Effector memory CD4-positive, alpha-beta T cell (primary cell): ENCODE results near the gene PLEKHG3.

Experiments used
- DNase-seq, 3 donors: peaks; one replicate each; pipeline ENCODE4 v3.0.0-alpha.2; 2020
- H3K27ac ChIP-seq: 2 replicates; pipeline ENCODE4 v1.7.0; 2013; ENCODE audit warnings: mild to moderate bottlenecking, low read length, moderate library complexity; ENCODE audit not compliant: insufficient read depth, poor library complexity, severe bottlenecking
- H3K27me3 ChIP-seq: replicated peaks from 2 replicates; pipeline ENCODE4 v1.7.0; 2013; ENCODE audit warnings: mild to moderate bottlenecking, low read length; ENCODE audit not compliant: insufficient read depth, control insufficient read depth, poor library complexity, severe bottlenecking
- H3K36me3 ChIP-seq: 2 replicates; pipeline ENCODE4 v1.7.0; 2013; ENCODE audit warnings: mild to moderate bottlenecking, low read length, moderate library complexity; ENCODE audit not compliant: control insufficient read depth, insufficient read depth
- H3K4me1 ChIP-seq: 2 replicates; pipeline ENCODE4 v1.7.0; 2013; ENCODE audit warnings: low read length, mild to moderate bottlenecking; ENCODE audit not compliant: control insufficient read depth, insufficient read depth, poor library complexity, severe bottlenecking
- H3K4me3 ChIP-seq: 2 replicates; pipeline ENCODE4 v1.7.0; 2013; ENCODE audit warnings: low read length, low read depth, mild to moderate bottlenecking; ENCODE audit not compliant: insufficient read depth, poor library complexity, severe bottlenecking
- H3K9me3 ChIP-seq: 2 replicates; pipeline ENCODE4 v1.7.0; 2013; ENCODE audit warnings: mild to moderate bottlenecking, low read length, moderate library complexity; ENCODE audit not compliant: control insufficient read depth

The PLEKHG3 gene

DNA sequence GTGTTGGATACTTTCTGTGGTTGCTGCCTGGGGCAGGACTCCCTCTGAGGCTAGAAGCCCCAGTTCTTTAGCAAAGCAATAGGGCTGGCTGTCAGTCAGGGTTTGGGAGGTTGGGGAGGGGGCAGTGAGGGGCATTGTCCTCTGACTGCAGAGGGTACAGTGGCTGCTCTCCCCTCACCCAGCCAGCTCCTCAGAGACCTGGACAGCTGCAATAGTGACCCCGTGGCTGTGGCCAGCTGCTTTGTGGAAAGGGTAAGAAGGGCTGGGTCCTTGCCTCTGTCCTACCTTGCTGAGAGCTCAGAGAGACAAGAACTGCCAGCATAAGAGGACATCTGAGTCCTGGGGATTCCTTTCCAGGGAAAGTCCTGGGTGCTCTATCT is 25.8 kb downstream of the PLEKHG3 start:
- H3K27ac ChIP-seq: peak overlapping the region; percentile 29
- DNase-seq: no peak
- H3K36me3 ChIP-seq: peaks cover 36% of the 10 kb centered on the region
- no peak overlapping the region for H3K4me3 ChIP-seq
- no peaks in the 10 kb centered on the region for H3K9me3 ChIP-seq
- H3K4me1 ChIP-seq: peaks cover 74% of the 10 kb centered on the region
- H3K27me3 ChIP-seq: no peaks in the 10 kb centered on the region

DNA sequence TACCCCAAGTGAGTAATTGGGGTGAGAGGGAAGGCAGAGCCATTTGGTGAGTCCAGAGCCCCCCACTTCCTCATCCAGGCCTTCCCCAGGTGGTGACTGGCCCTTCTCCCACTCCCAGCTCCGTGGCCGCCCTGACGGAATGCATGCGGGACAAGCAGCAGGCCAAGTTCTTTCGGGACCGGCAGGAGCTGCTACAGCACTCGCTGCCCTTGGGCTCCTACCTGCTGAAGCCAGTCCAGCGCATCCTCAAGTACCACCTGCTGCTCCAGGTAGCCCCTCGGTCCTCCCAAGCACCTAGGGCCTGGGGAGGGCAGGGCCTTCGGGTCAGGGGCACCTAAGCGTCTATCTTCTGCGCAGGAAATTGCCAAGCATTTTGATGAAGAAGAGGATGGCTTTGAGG is 26.5 kb downstream of the PLEKHG3 start:
- no peak for DNase-seq
- Histone ChIP-seq H3K27ac (peak overlapping the region; percentile 29), H3K4me3 (no peak overlapping the region), H3K9me3 (no peaks in the 10 kb centered on the region), H3K27me3 (no peaks in the 10 kb centered on the region), H3K4me1 (peaks cover 74% of the 10 kb centered on the region), H3K36me3 (peaks cover 36% of the 10 kb centered on the region)

DNA sequence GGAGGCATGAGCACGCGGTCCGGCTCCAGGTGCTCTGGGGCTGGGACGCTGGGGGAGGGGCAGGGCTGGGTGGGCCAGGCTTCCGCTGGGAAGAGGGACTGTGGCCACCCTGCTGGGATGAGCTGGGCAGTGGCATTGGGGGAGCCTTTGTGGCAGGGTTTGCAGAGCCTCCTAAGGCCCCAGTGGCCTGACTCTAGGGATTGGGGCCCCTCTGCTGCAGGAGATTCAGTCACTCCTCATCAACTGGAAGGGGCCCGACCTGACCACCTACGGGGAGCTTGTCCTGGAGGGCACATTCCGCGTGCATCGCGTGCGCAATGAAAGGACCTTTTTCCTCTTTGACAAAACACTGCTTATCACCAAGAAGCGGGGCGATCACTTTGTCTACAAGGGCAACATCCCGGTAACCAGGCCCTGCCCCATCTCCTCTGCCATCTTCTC is 26.9 kb downstream of the PLEKHG3 start:
- Histone ChIP-seq H3K36me3 (peaks cover 40% of the 10 kb centered on the region), H3K4me1 (peaks cover 69% of the 10 kb centered on the region), H3K4me3 (no peak overlapping the region), H3K27ac (no peak overlapping the region), H3K27me3 (no peaks in the 10 kb centered on the region), H3K9me3 (no peaks in the 10 kb centered on the region)
- no peak for DNase-seq

DNA sequence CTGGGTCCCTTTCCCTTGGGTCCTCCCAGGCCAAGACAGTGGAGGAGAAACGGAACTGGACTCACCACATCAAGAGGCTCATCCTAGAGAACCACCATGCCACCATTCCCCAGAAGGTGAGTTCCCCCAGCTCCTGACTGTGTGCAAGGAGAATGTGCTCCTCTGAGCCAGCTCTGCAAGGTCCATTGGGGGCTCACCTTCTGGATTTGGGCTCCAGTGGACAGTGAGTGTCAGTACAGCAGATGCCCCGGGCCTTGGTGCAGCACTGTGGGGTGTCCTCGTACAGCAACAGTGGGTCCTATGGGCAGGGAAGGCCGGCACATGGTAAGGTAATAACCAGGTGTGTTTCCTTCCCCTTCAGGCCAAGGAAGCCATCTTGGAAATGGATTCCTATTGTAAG is 27.8 kb downstream of the PLEKHG3 start:
- no peak for DNase-seq
- peaks cover 60% of the 10 kb centered on the region for H3K4me1 ChIP-seq
- H3K4me3 ChIP-seq: no peak overlapping the region
- H3K27ac ChIP-seq: no peak overlapping the region
- H3K27me3 ChIP-seq: no peaks in the 10 kb centered on the region
- peaks cover 49% of the 10 kb centered on the region for H3K36me3 ChIP-seq
- H3K9me3 ChIP-seq: no peaks in the 10 kb centered on the region

DNA sequence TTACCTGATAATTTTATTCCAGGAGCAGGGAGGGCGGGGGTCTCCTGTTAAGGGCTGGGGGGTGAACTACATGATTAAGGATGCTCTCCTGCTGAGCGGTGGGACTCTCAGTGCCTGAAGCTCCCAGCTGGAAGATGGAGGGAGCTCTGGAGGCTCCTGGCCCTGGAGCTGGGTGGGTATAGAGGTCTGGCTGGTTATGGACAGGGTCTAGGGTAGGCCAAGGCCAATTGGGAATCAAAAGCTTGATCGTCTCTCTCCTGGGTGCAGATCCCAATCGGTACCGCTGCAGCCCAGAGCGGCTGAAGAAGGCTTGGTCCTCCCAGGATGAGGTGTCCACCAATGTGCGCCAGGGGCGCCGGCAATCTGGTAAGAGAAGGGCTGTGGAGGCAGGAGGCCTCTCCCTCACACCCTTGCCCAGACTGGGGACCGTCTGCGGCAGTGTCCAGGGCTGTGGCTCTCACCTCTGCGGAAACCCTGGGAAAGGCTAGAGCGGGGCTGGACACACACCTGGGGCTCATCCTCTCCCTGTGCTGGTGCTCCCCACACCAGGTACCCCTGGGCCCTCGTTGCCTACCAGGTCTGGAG is 28.4 kb downstream of the PLEKHG3 start:
- Histone ChIP-seq H3K9me3 (no peaks in the 10 kb centered on the region), H3K4me1 (peaks cover 54% of the 10 kb centered on the region), H3K4me3 (no peak overlapping the region), H3K27me3 (no peaks in the 10 kb centered on the region), H3K36me3 (peaks cover 54% of the 10 kb centered on the region), H3K27ac (no peak overlapping the region)
- no peak for DNase-seq

DNA sequence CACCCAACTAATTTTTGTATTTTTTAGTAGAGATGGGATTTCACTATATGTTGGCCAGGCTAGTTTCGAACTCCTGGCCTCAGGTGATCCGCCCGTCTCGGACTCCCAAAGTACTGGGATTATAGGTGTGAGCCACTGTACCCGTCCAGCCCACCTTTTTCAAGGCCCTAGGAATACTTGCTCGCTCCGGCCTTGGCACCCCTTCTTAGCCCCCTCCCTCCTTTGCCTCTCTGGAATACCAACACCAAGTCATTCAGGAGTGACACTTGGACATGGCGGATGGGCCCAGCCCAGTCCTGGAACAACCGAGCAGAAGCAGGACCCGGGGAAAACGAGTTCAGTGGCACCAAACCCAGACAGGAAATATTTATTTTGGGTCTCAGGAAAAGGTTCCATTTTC is 29.1 kb downstream of the PLEKHG3 start:
- Histone ChIP-seq H3K9me3 (no peaks in the 10 kb centered on the region), H3K36me3 (peaks cover 61% of the 10 kb centered on the region), H3K4me3 (no peak overlapping the region), H3K27me3 (no peaks in the 10 kb centered on the region), H3K27ac (peak overlapping the region; percentile 5), H3K4me1 (peaks cover 47% of the 10 kb centered on the region)
- DNase-seq: no peak

DNA sequence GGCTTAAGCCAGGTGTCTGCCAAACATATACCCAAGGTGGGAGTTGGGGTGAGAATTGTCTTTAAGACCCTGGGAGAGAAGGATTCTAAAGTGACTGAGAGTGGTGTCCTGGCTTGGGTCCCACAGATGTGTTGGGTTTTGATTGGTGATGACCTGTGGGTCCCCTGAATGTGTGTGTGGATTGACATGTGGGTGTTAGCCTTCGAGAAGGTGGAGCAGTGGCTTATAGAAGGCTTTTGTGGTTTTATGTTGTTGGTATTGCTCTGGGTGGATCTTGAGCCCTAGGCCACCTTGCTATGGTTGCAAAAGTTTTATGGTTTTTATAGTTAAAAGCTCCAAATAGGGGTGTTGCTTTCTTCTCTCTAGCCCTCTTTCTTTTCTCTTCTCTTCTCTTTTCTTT is 29.7 kb downstream of the PLEKHG3 start:
- H3K9me3 ChIP-seq: no peaks in the 10 kb centered on the region
- H3K27ac ChIP-seq: peak overlapping the region; percentile 5
- H3K36me3 ChIP-seq: peaks cover 66% of the 10 kb centered on the region
- peaks cover 42% of the 10 kb centered on the region for H3K4me1 ChIP-seq
- no peak for DNase-seq
- no peak overlapping the region for H3K4me3 ChIP-seq
- no peaks in the 10 kb centered on the region for H3K27me3 ChIP-seq

DNA sequence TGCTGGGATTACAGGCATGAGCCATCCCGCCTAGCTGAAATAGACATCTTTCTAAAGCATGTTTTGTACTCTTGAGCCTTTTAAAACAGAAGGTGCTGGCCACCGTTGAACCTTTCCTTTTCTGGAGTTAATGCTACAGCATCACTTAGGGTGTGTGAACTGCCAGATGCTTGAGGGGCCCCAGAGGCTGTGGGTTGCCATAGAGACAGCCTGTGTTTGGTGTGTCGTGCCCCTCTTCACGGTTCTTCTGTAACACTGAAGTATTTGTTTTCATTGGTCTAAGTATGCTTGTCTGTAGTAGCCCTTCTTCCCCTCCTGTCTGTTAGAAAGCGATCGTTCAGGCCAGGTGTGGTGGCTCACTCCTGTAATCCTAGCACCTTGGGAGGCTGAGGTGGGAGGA is 30.8 kb downstream of the PLEKHG3 start:
- H3K27ac ChIP-seq: no peak overlapping the region
- H3K9me3 ChIP-seq: no peaks in the 10 kb centered on the region
- peaks cover 76% of the 10 kb centered on the region for H3K36me3 ChIP-seq
- no peak overlapping the region for H3K4me3 ChIP-seq
- peaks cover 32% of the 10 kb centered on the region for H3K4me1 ChIP-seq
- no peaks in the 10 kb centered on the region for H3K27me3 ChIP-seq
- no peak for DNase-seq

DNA sequence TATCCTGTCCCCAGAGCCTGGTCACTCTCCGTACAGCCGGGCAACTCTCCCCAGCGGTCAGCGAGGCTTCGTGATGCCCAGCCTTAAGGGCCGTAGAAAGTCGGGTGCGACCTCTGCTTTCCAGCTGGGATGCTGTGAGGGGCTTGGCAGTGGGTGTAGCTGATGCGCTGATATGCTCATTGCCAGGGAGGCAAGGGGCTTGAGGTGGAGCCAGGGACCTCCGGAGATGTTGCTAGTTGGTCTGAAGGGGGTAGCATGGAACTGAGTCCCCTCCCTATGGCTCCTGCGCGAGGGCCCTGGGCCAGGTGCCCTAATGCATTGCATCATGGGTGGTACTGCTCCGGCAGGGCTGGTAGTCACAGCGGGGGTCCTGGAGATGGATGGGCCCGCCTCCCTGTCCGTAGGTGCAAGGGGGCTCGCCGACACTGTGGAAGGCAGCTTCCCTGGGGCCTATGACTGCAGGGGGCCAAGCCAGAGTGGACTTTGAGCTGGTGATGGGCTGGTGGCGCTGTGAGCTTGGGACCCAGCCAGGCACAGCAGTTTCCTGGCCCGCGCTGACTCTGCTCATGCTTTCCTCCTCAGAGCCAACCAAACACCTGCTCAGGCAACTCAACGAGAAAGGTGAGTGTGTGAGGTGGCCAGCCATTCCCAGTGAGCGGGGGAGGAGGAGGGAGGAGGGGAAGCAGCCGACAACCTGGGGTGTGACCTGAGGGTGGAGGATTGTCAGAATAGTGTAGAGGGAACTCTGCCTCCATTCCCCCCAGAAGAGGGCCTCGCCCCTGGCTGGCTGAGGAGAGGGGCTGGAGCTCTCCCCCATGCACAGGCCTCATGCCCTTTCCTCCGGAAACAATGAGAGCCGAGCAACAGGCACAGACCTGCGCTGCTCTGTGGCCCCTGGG is 32.3 kb downstream of the PLEKHG3 start:
- Histone ChIP-seq H3K4me3 (no peak overlapping the region), H3K36me3 (peaks cover 78% of the 10 kb centered on the region), H3K27me3 (no peaks in the 10 kb centered on the region), H3K4me1 (peaks cover 25% of the 10 kb centered on the region), H3K27ac (peak overlapping the region; percentile 18), H3K9me3 (no peaks in the 10 kb centered on the region)
- no peak for DNase-seq
